ENCODE results near the gene CTRL.

Gene CTRL

DNA sequence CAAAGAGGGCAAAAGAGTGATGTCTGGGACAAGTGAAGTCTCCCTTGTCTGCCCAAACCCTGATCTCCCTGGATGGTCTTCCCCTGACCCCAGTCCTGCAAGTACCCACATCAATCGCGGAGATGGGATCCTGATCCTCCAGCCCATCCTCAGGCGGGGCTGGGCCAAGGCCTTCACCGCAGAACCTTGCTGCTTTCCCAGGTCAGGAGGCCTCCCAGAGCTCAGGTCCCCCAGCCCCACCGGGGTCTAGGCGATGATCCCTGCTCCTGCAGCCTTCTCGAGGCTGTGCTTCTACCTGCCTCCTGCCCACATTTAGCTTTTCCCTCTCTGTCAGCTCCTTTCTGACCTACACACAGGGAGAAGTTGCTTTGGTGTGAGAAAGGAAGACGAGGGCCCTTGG lies 30.5 kb upstream of the CTRL start:
- no peak for DNase-seq

DNA sequence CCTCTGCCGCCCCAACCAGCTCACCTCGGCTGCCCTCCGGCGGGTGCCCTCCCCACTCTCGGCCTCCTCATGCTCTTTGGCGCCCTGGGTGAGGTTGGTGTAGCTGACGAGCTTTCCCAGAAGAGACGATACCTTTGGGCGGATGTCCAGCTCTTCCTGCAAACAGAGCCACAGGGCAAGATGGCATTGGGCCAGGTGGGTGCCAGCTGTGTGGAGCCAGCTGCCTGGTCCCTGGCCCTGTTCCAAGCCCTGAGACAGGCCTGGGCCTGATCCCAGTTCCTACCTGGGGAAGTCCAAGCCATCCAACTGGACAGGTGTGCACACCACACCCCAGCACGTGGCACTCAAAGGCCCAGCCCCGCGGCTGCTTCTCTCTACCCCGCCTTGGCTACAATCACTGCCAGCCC lies 29.9 kb upstream of the CTRL start:
- no peak for DNase-seq

- DNase-seq, result no peak
Observed at GRCh38 chr16:67959536-67960329, 28.1 kb upstream of the CTRL start.

- no peak for DNase-seq
Observed at GRCh38 chr16:67957622-67958021, 26.0 kb upstream of the CTRL start.

GRCh38 chr16:67954421-67955196 lies 22.9 kb upstream of the CTRL start:
- no peak for DNase-seq

GRCh38 chr16:67953641-67954375 lies 22.1 kb upstream of the CTRL start:
- DNase-seq, result no peak

DNA sequence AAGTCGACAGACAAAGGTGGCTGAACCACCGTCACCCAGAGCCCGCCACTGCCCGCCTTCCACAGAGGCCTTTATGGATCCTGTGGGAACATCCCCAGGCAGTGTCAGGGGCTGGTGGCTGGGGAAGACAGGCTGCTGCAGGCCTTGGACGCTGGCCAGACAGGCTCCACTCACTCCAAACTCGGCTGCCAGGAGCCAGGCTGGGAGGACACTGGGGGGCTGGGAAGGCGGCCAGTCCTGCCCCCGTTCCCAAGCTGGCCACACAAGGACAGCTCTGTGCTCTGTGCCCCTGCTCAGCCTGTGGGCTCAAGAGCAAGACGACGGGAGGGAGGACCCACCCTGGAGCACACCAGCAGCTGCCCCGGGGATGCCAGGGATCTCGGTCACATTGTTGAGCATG lies 19.8 kb upstream of the CTRL start:
- no peak for DNase-seq

- no peak for DNase-seq
Observed at GRCh38 chr16:67950335-67950843, 18.7 kb upstream of the CTRL start.

DNA sequence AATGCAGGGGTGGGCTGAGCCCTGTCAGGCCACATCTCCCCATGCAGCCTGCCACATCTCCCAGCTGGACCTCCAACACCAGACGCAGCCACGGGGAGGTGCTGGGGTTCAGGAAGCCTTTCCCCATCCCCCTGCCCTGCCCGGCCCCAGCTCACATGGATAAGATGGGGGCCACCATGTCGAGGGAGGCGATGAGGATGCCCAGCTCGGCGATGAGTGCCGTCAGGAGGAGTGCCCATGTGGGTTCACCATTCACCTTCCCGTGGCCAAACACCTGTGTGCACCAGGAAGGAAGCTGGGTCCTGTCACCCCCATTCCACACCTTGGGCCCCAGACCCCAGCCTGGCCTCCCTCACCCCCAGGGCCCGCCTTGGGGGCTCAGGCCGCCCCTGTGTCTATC lies 18.0 kb upstream of the CTRL start:
- no peak for DNase-seq

DNA sequence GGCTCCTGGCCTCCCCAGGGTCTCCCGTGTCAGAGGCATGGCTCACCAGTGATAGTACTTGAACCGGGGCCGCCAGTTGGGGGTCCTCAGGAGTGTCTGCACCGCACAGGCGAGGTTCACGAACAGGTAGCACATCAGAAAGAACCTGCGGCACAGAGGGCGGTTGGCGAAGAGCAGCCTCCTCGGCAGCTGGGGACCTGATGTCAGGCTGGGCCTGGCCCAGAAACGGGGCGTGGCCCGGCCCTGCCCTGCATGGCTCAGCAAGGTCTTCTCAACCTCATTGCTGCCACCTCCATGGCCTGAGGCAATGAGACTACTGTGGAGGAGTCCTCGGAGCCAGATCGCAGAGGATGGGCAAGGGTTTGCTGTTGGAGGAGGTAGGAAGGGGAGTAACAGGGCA lies 16.4 kb upstream of the CTRL start:
- DNase-seq, result no peak

DNA sequence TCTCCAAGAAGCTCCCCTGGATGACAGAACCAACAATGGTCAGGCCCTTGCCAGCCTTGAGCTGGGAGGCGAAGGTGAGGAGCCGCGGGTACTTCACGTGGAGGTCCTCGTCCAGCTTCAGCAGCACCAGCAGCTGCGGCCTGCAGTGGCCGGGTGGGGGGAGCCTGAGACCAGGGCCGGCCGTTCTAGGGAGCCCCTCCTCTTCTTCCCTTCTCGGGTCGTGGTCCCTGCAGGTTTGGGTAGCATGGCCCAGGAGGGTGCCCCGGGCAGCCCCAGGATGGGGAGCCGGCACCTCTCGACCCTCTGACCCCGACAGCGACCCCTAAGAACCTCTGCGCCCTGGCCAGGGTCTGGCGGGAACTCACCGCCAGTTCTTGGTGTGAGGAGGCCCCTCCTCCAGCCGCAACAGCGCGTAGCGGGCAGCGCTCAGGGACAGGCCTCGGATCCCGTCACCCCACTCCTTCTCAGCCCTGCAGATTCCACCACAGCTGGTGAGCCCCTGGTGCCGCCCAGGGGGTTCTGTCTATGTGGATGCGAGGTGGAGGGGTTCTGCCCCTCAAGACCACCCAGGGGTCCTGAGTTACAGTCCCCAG lies 15.4 kb upstream of the CTRL start:
- DNase-seq, result no peak

DNA sequence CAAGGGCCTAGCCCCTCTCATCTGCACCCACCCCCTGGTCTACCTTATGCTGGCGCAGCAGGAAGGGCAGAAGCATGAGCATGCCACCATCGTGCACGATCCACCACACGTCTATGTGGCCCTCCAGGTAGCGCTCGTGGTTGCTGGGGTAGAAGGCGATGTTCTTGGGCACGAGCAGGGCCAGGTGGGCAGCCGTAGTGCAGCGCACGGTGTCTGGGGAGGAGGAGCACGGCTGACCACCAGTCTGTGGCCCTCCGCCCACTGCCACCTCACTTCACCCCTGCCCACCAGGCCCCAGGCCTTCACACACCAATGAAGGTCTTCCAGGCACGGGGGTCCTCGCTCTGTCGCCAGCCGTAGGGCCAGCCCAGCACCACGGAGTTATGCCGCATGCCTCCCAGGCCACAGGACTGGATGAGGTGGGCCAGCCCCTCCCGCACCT lies 14.5 kb upstream of the CTRL start:
- DNase-seq, result no peak

DNA sequence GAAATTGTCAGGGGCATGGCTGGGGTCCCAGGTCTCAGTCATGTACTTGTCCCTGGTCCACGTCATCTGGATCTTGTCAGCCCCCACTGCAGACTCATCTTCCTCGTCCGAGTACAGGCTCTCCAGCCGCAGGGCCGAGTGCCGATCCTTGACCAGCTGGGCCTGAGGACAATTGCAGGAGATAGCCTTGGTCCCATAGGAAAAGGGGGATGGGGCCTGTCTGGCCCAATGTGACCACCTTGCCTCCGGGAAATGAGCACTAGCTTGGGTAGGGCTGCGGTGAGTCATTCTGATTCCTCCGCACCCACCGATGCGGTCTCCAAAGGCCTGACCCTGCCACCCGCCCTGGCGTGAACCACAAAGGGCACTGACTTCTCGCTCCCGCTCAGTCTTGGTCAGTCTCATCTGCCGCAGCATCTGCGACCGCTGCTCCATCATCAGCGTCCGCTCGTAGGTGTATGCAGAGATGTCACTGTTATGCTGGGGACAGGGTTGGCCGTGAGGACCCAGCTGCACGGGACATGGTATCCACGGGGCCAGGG lies 13.8 kb upstream of the CTRL start:
- no peak for DNase-seq

DNA sequence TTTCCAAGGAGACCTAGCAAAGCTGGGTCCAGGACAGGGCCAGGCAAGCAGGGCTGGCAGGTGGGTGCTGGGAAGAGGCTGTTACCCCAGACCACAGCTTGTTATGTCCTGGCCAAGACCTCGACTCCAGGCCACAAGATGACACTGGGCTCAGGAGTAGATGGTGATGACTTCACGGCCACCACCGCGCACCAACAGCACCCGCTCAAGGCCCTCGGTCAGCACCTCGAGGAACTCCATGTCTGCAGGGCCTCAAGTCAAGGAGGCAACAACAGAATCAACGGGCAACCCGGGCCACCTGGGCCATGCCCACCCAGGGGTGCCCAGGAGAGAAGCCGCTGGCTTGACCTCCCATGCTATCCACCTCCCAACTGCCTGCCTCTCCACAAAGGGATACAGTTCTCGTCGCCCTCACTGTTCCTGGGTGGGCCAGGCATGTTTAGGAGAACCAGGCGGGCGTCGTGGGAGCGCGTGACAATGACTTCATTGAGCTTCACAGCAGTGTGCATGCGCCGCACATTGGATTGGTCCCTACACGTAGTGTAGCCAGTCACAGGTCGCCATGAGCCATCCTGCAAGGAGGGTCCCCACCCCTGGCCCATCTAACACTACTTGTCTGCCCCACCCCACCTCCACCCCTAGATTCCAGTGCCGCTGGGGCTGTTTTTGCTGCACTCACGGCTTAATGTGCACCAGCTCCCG lies 13.2 kb upstream of the CTRL start:
- DNase-seq, result no peak

DNA sequence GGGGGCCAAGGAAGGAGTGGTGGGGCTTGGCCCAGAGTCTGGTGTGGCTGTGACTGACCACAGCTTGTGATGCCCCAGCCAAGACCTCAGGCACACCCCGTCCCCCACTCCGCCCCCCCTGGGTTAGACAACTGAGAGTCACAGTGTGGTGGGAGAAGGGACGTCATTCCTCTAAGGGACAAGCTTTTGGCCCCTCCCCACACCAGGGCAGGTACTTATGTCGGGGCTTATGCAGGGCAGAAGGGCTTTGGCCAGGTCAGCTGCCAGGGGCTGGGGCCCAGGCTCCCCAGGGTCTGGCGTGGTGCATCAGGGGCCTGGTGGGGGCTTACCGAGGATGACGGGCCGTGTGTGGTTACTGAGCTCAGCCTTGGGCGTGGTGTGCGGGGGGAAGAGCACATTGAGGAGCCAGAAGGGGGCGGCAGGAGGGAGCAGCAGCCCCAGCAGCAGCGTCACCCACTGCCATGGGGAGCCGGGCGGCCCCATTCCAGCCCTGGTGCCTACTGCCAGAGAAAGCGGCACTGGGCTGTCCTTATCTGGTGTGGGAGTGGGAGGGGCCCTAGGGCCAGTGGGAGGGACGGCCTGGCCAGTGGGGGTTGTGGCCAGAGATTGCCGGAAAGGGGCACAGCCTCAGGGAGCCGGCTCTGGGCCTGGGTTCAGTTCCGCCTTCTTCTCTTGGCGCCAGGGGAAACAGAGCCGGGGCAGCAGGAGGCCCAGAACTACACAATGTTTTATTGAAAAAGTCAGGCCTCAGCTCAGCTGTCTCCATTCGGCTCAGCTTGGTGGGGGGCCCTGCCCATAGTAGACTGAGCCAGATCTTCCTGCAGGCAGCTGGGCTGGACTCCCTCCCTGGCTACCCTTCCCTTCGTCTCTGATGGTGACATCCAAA lies 12.2 kb upstream of the CTRL start, which contains the start of gene LCAT:
Gene LCAT, minus strand, starts transcription at position 502 of the 886 bp plus-strand sequence. Its CDS starts 19 bp downstream, at position 483.
- no peak for DNase-seq

DNA sequence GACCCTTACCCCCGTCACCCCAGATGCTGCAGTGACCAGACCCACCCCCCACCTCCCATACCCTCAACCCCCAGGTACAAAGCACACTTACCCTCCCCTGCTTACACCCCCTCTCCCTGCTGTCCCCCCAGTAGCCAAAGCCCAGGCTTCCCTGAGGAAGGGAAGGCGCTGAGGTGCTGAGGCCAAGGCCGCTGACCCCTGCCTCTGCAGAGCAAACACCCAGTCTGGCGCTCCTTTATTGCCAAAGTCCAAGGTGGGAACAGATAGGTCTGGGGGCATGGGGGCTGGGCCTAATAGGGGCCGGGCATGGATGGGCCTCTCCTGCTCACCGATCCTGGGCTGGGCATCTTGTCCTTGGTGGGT lies 11.6 kb upstream of the CTRL start:
- DNase-seq, result no peak

- no peak for DNase-seq
Observed at GRCh38 chr16:67942510-67943255, 11.0 kb upstream of the CTRL start.

- DNase-seq, result peak; percentile 60
Observed at GRCh38 chr16:67942200-67942509, 10.5 kb upstream of the CTRL start.

GRCh38 chr16:67941469-67942199 lies 10.0 kb upstream of the CTRL start:
- DNase-seq, result no peak

Data from activated CD4-positive, alpha-beta T cell treated with anti-CD3 and anti-CD28 coated beads, Interleukin-10, Interleukin-2, amounts not matched to agents 100 ng/mL and 50 ng/mL, durations not matched to agents 16 hours and 8 hours (primary cell).